GM13976 (cell line): ENCODE data around the gene ANTXR1.

ENCODE experiments used
- DNase-seq: peaks from one replicate; pipeline ENCODE4 v3.0.0; 2012; ENCODE audit warnings: low spot score
- CTCF ChIP-seq: IDR thresholded peaks from 2 replicates; pipeline ENCODE4 v1.5.1; 2012; ENCODE audit warnings: borderline replicate concordance, mild to moderate bottlenecking; ENCODE audit not compliant: insufficient read depth; ENCODE audit errors: extremely low read depth, missing control alignments, control extremely low read depth
- in situ Hi-C: fragments of 300-500 bp; cut with MboI; formaldehyde crosslinking; loops from one replicate; pipeline ENCODE4 v1.12.0; 2022; ENCODE audit warnings: low sequenced_read_pairs, mixed read lengths, inconsistent platforms; ENCODE audit not compliant: unreplicated experiment

ANTXR1 gene

GRCh38 chr2:69061525-69061924 is 48.5 kb downstream of the ANTXR1 start:
- in situ Hi-C loops, result no loop called here
- DNase-seq, result no peak
- TF ChIP-seq CTCF, result no peak

- no peak for TF ChIP-seq CTCF
- in situ Hi-C loops, result no loop called here
- DNase-seq, result no peak
Measured at GRCh38 chr2:69062307-69062962, 49.5 kb downstream of the ANTXR1 start.

GRCh38 chr2:69065735-69066336 is 52.9 kb downstream of the ANTXR1 start:
- TF ChIP-seq CTCF, result no peak
- DNase-seq, result no peak
- in situ Hi-C loops, result no loop called here

- no peak for TF ChIP-seq CTCF
- in situ Hi-C loops, result no loop called here
Measured at GRCh38 chr2:69067026-69067630, 54.1 kb downstream of the ANTXR1 start.

GRCh38 chr2:69067866-69068265 is 54.9 kb downstream of the ANTXR1 start:
- DNase-seq, result no peak
- no peak for TF ChIP-seq CTCF
- in situ Hi-C loops, result no loop called here

More at GRCh38 chr2:69067026-69067630, 54.1 kb downstream of the ANTXR1 start:
- DNase-seq, result no peak

GRCh38 chr2:69070969-69071368 is 58.0 kb downstream of the ANTXR1 start:
- no peak for TF ChIP-seq CTCF
- no peak for DNase-seq
- in situ Hi-C loops, result no loop called here
